GM12865 (cell line): Measurements from ENCODE around the gene SYNPO.

Source experiments
- DNase-seq: peaks from one replicate; pipeline ENCODE4 v3.0.0; 2010; ENCODE audit warnings: low read depth
- H3K4me3 ChIP-seq: 2 replicates; pipeline ENCODE4 v1.5.1; 2011; ENCODE audit warnings: mild to moderate bottlenecking, low read depth, low read length, control low read depth
- TF ChIP-seq, protein P1 (sequence below): IDR thresholded peaks from 2 replicates; pipeline ENCODE4 v1.5.1; 2011; ENCODE audit warnings: low read length, control low read depth, low read depth, inconsistent platforms; ENCODE audit not compliant: insufficient read depth; ENCODE audit errors: missing control alignments

Gene SYNPO

DNA sequence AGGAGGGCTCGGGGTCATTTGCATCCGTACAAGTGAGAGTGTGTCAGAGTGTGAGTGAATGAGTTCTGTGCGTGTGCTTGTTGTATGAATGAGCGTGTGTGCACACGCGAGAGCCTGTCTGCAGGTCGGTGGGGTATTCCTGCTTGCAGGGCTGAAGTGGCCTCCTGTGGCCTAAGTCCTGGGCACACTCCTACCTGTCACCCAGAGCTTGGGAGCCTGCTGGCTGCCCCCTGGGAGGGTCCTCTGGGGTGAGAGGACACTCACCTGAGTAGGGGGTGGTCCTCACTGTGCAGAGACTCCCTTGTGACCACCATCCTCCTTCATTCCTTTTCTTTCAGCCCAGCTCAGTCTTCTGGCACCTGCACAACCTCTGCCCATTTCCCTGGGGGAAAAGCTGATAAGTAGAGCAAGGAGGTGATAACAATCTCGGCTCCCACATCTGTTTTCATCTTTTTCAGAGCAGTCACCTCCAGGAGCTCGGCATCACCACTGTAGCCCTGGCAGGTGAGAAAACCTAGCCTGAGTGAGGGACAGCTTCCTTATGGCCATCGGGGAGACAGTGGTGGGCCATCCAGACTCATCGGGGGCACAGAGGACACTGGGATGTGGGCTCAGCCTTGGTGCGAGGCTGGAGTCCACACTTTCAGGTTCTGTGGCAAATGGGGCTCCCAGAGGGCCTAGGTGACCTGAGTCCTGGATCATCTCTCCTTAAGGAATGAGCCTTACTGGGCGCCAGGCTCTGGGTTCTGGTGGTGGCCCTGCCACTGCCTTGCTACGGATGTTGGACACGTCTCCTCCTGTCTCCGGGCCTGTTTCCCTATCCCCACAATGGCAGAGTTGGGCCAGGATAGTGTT is 38.7 kb upstream of the SYNPO start:
- TF ChIP-seq, protein P1, sequence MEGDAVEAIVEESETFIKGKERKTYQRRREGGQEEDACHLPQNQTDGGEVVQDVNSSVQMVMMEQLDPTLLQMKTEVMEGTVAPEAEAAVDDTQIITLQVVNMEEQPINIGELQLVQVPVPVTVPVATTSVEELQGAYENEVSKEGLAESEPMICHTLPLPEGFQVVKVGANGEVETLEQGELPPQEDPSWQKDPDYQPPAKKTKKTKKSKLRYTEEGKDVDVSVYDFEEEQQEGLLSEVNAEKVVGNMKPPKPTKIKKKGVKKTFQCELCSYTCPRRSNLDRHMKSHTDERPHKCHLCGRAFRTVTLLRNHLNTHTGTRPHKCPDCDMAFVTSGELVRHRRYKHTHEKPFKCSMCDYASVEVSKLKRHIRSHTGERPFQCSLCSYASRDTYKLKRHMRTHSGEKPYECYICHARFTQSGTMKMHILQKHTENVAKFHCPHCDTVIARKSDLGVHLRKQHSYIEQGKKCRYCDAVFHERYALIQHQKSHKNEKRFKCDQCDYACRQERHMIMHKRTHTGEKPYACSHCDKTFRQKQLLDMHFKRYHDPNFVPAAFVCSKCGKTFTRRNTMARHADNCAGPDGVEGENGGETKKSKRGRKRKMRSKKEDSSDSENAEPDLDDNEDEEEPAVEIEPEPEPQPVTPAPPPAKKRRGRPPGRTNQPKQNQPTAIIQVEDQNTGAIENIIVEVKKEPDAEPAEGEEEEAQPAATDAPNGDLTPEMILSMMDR = no peak
- no peak for DNase-seq
- no peak overlapping the region for H3K4me3 ChIP-seq

DNA sequence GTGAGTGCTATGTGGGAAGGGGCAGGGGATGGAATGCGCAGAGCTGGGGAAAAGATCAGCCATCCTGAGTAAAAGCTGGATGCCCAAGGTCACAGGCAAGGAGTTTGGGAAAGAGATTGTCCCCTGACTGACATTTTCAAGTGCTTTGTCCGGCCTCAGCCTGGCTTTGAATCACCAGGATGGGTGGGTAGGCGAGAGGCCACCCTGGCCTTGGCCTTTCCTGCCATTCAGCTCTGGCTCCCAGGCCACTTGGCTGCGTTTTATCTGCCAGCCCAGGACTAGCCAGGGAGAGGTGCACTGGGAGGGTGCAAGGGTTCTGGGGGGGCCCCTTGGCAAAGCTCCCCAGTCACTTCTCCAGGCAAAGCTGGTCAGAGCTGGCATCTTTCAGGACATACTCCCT is 37.4 kb upstream of the SYNPO start:
- H3K4me3 ChIP-seq = no peak overlapping the region
- TF ChIP-seq, protein P1 = no peak
- no peak for DNase-seq

DNA sequence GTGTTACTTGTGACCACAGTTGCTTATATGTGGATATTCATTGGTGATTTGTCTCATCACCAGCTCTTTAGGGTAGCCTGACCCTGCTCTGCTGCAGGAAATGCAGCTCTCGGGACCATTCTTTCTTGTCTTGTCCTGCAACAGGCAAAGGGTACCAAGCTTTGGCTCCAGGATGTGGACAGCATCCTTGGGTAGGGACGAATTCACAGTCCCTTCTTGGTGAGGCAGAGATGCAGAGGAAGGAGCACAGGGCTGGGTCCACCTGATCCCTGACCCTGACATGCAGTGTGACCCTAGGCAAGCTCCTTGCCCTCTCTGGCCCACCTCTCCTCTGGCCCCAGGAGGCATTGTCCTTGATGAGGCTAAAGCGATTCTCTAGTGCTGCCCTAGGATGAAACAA is 37.0 kb upstream of the SYNPO start:
- DNase-seq = no peak
- TF ChIP-seq, protein P1 = no peak

DNA sequence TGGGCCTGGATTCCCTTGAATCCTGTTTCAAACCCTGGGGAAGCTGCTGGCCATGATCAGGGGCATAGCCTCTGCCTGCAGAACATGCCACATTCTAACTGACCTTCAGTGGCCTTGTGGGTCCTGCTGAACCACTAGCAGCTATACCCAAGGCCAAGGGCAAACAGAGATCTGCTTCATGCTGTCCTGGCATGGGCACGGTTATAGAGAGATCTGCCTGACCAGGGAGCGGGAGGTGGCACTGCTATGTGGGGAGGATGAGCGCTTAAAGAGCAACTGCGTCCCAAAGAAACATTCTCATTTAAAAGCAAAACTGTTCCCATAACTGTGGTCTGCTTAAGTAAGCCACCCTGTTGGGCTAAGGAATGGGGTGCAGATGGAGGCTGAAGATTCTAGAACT is 36.5 kb upstream of the SYNPO start:
- TF ChIP-seq, protein P1 = no peak
- no peak for DNase-seq
- H3K4me3 ChIP-seq = no peak overlapping the region

More for the DNA sequence above, 37.0 kb upstream of the SYNPO start:
- H3K4me3 ChIP-seq = no peak overlapping the region

DNA sequence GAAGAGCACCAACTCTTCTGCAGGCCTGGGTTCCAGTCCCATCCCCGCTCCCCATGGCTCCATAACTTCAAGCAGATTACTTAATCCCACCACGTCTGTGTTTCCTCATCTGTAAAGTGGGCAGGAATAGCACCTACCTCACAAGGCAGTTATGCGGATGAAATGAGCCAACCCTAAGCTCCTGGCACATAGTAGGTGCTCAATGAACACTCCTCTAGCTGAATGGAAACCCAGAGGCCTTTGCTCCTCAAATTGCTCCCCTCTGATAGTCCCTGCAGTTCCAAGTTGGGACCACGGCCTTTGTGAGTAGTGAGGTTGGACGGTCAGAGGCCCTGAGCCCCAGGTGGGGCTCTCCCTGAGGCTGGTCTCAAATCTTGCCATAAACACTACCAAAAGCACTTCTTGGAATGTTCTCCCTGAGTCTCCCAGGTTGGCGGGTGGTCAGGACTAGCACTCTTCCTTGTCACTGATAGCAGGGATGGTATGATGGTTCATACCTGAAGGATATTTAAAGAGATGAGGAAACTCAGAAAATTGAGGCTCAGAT is 35.5 kb upstream of the SYNPO start:
- no peak overlapping the region for H3K4me3 ChIP-seq
- TF ChIP-seq, protein P1 = no peak
- no peak for DNase-seq

DNA sequence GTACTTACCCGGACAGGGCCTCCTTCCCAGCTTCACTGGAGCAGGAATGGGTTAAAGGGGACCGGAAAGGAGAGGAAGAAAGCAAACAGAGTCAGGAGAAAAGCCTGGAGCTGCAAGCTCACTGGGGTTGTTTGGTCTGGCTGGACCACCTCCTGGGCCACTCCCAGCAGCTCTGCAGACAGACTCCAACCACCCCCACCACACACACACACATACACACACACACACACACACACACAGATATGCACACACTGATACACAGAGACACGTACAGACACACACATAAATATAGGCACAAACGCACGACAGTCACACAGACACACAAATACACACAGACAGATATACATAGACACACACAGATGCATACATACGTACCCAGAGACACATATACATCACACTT is 34.9 kb upstream of the SYNPO start:
- DNase-seq = no peak
- no peak overlapping the region for H3K4me3 ChIP-seq
- TF ChIP-seq, protein P1 = no peak
